ENCODE data around the gene MKI67.
"Not testable (repeated sequence)": the region's sequence is repeated elsewhere in the genome, so short reads cannot be mapped to it uniquely, and the experiment has no call there.

MKI67 gene, protein sequence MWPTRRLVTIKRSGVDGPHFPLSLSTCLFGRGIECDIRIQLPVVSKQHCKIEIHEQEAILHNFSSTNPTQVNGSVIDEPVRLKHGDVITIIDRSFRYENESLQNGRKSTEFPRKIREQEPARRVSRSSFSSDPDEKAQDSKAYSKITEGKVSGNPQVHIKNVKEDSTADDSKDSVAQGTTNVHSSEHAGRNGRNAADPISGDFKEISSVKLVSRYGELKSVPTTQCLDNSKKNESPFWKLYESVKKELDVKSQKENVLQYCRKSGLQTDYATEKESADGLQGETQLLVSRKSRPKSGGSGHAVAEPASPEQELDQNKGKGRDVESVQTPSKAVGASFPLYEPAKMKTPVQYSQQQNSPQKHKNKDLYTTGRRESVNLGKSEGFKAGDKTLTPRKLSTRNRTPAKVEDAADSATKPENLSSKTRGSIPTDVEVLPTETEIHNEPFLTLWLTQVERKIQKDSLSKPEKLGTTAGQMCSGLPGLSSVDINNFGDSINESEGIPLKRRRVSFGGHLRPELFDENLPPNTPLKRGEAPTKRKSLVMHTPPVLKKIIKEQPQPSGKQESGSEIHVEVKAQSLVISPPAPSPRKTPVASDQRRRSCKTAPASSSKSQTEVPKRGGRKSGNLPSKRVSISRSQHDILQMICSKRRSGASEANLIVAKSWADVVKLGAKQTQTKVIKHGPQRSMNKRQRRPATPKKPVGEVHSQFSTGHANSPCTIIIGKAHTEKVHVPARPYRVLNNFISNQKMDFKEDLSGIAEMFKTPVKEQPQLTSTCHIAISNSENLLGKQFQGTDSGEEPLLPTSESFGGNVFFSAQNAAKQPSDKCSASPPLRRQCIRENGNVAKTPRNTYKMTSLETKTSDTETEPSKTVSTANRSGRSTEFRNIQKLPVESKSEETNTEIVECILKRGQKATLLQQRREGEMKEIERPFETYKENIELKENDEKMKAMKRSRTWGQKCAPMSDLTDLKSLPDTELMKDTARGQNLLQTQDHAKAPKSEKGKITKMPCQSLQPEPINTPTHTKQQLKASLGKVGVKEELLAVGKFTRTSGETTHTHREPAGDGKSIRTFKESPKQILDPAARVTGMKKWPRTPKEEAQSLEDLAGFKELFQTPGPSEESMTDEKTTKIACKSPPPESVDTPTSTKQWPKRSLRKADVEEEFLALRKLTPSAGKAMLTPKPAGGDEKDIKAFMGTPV (N-terminal part only)

DNA sequence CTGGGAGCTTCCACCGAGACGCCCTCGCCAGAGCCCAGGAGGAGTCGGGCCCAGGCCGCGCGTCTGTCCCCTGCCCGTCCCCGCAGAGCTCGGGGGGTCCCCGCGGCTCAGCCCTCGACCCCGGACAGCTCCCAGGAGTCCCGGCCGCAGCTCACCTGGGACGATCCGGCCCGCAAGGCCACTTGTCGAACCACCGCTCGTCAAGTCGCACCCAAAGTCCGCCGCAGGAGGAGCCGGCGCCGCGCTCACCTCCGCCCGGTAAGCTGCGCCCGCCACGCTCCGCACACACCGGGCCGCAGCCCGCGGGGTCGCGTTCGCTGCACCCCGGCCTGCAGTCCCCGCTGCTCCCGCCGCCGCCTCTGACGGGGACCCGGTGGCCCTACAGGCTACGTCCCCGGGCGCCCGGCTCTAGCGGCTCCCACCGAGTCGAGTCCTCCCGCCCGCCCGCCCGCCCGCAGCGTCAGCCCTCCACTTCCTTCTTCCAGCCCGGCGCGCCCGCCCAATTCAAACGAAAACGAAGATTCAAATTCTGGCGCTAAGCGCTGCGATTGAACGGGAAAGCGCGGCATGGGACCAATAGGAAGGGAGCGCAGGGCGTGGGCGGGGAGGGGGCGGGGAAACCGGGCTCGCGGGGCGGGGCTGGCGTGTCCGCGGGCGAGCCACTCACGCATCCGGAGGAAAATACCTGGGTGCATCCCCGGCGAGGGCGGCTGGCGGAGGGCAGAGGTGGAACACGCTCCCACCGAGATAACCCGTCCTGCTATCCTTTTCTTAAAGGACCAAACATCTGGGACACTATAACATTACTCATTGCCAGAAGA lies at the start of gene MKI67:
Gene MKI67, minus strand, starts transcription at position 480 of the 821 bp plus-strand sequence. CDS start 756 bp downstream, outside the sequence.
- peak; percentile 84 for DNase-seq

DNA sequence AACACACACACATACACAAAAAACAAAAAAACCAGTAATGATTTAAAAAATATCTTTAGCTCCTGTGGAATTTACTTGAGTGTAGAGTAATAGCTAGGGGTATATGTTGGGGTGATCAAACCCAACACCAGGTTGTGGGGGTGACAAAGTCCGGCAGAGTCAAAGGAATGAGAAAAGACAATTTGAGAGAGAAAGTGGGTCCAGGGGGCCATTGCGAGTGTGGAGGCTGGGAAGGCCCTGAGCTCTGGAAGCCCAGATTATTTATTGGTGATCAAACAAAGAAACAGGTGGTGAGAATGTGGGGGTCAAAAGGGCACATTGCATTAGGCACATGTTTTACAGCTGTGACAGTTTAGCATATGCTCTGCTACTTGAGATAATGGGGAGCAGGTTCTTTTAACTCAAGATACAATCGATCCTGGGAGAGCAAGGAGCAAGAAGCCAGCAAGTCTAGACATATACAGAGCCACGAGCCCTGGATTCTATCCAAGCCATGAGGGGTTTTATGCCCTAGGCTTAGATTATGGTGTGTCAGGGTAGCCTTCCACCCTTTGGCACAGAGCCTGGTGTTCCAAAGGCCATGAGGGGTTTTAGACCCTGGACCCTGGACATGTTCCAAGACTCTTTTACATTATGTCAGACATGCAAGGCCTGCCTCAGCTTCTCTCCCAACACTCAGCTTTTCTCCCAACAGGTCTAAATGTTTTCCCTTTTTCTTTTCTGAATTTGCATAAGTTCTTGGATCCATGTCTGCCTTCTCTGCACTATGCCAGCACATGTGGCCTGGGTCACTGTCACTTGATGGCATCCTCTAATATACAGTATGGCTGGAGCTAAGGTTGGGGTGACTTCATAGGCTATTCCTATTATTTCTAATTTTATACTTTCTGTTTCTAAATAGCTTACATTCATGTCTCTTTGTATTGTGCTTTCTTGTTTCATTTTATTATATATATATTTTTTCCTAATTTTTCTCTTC lies 48.6 kb upstream of the MKI67 start:
- DNase-seq = no peak

DNA sequence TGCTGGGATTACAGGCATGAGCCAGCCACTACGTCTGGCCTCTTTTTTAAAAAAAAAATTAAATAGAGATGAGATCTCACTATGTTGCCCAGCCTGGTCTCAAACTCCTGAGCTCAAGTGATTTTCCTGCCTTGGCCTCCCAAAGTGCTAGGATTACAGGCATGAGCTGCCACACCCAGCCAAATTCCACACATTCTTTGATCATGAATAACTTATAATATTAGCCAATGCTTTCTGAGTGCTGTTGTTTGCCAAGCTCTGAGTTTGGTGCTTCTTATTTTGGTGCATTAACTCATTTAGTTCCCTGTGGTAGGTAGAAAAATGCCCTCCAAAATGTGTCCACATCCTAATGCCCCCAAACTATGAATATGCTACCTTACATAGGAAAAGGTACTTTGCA lies 47.2 kb upstream of the MKI67 start:
- no peak for DNase-seq

DNA sequence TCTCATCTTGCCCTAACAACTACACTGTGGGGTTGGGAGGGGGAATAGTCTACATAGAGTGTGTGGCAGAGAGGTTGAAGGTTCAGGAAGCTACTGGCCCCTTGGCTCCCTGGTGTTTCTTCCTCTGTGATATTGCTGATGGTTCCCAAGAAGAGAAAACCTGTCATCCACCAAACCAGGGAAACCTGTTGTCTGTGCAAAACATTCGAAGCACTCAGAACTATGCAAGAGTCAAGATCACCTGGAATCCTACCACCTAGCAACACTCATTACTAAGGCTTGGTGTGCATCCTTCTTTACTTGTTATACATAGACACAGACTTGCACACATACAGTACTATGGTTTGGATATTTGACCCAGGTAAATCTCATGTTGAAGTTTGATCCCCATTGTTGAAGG lies 46.5 kb upstream of the MKI67 start:
- no peak for DNase-seq

DNA sequence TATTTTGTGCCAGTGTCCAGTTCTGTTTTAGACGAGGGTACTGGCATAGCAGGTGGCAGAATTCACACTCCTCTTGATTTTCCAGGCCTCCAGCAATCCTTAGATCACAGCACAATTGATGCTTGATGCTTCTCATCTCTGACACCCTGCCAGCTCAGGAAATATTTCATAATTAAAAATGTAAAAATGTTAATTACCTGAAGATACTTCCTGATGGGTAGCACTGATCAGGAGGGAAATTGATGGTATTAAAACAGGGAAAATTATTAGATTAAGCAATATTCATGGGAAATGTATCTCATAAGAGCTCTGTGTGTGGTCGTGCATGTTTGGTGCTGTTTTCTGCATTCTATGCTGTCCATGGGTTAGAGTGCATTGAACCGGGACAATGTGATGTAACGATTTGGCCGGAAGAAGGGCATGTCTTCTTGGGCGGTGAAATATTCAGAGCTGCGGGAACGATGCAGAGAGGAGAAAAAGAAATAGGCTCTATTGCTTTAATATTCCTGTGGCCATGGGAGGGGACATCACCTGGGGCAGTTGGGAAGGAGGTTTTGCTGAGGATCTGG lies 43.7 kb upstream of the MKI67 start:
- DNase-seq = no peak

DNA sequence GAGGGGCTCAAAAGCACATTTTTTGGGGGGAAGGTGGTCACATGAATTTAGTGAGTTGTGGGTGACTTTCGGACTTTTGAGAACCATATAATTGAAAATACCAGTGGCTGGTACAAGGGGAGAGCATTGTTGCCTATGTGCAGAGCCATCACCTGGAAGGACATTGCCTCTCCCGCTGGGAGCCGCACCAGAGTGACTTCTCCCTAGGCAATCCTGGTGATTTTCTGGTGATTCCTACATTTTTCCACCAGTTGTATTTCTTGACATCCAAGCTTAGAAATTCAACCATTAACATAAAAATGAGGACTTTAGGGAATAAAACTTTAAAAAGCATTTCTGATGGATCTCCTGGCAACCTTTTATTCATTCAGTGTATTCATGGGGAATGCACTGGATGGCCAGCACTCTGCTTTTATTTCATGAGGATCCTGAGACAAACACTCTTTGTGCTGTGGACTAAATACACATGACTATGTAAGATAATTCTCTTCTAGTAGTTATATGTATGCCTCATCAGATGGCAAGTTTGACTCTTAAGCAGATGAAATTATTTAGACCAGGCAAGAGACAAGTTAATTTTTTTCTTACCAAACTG lies 41.8 kb upstream of the MKI67 start:
- DNase-seq = no peak

DNA sequence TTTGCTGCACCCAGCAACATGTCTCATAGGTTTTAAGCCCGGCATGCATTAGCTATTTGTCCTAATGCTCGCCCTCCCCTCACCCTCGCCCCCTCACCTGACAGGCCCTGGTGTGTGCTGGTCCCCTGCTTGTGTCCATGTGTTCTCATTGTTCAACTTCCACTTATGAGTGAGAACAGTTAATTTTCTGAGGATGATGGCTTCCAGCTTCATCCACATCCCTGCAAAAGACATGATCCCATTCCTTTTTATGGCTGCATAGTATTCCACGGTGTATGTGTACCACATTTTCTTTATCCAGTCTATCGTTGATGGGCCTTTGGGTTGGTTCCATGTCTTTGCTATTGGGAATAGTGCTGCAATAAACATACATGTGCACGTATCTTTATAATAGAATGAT lies 40.9 kb upstream of the MKI67 start:
- DNase-seq = not testable (repeated sequence)

DNA sequence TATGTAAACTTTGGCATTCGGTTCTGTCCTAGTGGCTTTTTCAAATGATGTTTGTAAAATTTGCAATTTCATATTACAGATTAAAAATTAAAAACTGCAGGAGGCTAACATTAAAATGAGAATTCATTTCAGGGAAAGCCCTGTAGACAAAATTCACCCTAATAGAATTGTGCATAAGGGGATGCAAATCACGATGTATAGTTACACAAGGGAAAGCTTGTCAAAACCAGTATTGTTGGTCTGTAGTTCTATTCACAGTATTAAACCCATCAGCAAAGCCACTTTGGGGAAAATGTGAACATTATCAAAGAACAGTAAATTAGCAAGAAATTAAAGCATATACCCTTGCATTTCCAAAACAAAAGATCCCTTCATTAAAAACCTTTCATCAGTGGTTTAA lies 39.9 kb upstream of the MKI67 start:
- DNase-seq = no peak

DNA sequence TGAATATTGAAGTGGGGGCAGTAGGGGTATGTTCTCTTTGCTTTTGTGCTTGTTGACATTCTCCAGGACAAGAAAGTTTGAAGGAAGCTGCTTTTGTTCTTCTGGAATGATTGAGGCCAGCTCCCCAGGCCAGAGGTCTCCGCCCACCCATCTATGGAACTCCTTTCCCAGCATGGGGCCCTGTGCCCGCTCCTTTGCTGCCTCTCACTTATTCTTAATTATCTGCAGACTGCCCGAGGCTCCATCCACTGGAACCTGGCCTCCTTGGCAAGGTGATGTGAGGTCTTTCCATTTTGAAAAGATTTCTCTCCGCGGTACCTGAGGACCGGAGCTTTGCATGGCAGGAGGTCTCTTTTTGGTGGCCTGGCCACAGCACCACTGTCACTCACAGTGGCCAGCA lies 39.3 kb upstream of the MKI67 start:
- DNase-seq = no peak

DNA sequence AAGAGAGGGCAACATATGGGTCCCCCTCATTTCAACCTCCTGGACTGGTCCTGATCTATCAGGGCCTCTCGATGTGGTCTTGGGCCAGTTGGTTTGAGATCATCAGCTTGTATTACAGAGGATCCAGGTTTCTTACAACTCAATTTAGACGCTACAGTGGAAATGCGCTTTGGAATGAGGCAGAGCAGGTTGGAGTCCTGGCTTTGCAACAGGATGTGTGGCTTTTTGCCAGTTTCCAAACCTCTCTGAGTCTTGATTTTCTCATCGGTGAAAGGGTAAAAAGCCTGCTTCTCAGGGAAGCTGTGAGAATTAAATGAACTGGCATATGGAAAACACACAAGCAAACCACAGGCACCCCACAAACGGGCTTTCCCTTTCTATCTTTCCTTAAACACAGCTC lies 37.5 kb upstream of the MKI67 start:
- no peak for DNase-seq

DNA sequence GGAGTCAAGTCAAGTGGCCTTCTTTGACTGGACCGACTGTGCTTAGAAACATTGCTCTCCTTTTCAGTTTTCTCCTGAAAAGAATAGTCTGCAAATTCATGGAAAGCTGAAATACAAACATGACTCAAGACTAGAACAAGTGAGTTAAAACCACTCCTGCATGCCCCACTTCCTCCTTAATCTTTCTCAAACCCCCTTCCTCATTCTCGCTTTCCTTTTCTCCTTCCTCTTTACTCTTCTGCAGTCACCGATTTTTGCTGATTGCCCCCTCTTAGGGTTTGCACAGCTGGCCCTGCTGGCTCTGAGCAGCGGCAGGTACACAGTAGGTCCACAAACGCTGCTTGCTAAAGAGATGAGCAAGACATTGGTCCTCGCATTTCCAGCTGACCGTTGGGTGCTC lies 34.8 kb upstream of the MKI67 start:
- DNase-seq = no peak

DNA sequence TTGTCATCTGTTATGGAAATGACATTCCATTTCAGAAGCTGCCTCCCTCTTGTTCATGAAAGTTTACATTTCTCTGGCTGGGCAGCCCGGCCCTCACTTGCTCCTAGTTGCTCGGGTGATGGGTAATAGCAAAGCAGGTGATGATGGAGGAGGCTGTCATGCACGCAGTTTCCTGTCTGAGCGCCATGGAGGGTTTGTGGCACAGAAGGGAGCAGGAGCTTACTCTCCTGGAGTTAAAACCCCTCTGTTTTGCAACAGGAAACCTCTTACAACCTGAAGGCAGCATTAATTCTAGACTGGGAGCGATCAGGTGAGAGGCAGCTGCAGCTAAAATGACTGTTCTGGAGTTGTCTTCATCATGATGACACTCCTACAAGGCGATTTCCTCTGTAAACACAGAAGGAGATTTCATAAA lies 34.1 kb upstream of the MKI67 start:
- DNase-seq = no peak

DNA sequence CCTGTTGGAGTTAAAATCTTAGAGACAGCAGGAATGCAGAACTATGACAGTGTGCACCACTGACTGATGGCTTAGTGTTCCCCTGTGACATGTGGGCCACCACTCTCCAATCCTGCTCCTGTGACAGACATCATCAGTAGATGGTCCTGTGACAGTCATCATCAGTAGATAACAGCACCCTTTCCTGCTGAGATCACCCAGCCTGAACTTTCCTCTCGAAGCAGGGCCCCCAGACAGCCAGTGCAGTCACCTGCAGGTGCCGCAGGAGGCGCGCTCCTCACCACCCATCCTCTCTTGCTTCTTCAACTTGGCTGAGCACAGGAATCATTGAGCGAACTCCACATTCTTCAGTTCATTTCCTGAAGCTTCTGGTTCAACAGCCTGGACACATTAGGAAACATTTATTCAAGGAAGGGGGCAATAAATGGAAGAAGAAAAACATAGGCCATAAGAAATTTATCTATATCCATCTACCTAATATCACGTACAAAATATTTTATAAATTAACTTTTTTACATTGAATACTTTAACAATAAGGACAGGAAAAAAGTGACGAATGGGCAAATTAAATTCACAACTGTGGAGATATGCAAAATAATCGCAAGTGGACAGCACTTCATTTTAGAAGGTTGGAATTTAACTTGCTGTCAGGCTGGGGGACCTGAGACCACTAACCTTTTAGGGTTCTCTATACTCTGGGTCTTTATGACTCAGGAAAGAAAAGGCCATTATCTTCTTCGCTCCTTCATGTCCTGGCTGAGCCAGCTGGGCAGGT lies 32.0 kb upstream of the MKI67 start:
- no peak for DNase-seq

DNA sequence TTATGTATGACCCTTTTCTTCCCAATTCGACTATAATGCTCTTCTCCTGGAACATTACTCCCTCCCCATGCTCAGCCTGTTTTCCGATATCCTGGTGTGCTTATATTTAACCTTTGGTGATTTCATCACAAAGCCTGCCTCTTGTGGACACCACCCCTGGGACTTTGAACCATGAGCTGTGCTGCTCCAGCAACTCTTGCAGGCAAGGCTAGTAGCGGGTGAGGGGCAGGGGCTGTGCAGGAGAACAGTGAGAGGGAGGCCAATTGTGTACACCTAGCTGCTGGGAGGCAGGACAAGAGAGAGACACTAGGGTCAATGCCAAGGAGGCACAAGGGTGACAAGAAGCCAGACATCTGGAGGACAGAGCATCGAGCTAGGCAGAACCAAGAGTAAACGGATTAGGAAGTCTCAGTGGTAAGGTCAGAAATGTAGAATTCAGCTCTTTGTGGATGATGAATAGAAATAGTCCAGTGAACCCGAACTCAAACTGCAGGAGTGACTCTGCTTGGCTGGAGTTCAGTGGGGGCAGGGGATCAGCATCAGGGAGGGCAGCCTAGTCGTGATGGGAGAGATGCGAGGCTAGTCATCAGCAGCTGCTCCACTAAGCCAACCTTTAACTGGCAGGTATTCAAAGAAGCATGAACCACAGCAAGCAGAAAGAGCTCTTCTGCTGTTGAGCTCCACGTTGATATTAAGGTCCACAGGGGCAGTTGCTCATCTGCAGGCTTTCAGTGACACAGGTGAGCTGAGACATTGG lies 31.0 kb upstream of the MKI67 start:
- no peak for DNase-seq

DNA sequence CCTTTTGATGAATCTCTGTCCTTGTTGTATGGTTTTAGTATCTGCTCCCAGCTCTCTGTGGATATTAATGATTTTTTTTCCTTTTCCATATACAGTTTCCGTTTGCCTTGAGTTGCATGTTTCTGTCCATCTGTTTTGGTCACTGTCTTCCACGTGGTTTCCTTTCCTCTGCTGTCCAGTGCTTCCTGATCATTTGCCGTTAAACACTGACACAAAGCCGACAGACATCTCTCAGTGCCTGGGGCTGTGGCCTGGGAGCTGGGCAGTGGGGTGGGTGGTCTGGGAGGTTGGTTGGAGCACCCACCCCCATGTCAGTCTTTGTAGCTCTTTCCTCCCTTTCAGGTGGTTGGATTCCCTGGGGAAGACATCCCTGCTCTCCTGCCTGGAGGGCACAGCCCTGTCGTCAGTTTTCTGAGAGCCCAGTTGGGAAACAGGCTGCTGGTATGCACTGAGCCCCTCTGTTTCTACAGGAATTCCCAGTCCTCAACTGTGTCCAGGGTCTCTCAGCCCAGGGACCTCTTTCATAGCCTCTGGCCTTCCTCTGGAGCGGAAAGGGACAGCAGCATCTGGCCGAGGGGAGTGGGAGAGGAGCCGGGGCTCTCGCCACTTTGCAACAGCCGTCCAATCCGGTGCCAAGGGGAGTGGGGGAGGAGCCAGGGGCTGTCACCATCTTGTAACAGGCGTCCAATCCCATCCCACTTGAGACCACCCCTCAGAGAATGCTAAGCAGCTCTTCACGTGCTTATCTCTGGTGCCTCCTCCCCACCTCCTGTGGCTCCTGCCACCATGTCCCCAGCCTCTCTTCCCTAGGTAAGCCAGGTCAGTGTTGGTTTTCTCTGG lies 26.7 kb upstream of the MKI67 start:
- no peak for DNase-seq

DNA sequence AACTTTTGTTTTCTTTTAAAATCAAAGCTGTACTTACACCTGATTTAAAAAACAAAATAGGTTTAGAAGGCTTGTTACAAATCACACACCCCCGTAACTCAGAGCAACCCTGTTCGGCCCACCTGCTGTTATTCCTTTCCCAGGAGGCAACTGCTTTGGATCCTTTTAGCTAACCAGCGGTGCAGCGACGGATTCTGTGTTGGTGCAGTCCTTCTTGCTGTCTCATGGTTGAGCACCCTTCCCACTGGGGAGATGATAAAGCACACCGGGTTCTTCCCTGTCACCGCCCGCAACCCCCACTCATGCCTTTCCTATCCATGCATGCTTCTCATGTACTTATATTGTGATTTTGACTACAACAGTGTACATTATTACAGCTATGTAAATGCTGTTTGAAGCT lies 24.8 kb upstream of the MKI67 start:
- DNase-seq = no peak

DNA sequence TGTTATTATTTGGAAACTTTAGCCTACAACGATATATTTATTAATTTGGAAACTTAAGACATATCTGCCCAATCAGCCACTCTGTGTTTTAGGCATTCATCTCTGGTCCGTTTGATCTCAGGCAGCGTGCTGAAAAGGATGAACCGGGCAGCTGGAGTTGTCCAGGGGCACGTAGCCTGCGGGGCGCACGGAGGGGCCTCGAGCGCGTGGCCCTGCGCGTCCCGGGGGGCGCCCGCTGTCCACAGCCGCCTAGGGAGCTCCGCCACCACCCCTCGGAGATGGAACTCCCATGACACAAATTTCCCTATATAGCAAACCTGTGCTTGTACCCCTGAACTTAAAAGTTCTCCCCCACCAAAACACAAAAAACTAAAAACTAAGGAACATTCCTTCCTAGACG lies 24.3 kb upstream of the MKI67 start:
- DNase-seq = no peak

DNA sequence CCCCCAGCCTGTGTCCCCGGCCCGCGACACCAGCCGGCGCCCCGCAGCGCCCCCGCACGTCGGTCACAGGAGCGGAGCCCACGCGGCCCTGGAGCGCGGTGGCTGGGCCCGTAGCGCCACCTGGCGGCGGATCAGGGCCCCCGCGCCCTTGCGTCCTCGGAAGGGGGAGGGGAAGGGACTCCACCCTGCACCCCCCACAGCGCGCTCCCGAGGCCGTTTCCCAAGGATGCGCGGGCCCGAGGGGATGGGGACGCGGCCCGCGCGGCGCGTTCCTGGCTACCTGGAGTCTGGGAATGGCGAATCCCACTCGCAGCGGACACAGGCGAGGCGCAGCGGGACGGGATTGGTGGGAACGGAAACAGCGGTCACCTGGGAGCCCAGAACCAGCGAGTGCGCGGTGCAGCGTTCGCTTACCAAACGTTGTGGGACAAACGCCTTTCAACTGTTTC lies 23.8 kb upstream of the MKI67 start:
- DNase-seq = peak; percentile 8

All from NCI-H226 (cell line).